Measurements from ENCODE around the gene MAP4K1. TPM values are rescaled to one million over a fixed set of nuclear protein-coding genes. Genes with fewer than 3 reads are reported as not detected.

Gene MAP4K1
- total RNA-seq, 2 experiments from 2014 or later = 173 to 185 TPM

- no peaks in the 10 kb centered on the region for H3K9me3 Mint-ChIP-seq
Observed at GRCh38 chr19:38538386-38538785, 79.4 kb downstream of the MAP4K1 start.

More at GRCh38 chr19:38538386-38538785, 79.4 kb downstream of the MAP4K1 start:
- TF ChIP-seq, protein P1, sequence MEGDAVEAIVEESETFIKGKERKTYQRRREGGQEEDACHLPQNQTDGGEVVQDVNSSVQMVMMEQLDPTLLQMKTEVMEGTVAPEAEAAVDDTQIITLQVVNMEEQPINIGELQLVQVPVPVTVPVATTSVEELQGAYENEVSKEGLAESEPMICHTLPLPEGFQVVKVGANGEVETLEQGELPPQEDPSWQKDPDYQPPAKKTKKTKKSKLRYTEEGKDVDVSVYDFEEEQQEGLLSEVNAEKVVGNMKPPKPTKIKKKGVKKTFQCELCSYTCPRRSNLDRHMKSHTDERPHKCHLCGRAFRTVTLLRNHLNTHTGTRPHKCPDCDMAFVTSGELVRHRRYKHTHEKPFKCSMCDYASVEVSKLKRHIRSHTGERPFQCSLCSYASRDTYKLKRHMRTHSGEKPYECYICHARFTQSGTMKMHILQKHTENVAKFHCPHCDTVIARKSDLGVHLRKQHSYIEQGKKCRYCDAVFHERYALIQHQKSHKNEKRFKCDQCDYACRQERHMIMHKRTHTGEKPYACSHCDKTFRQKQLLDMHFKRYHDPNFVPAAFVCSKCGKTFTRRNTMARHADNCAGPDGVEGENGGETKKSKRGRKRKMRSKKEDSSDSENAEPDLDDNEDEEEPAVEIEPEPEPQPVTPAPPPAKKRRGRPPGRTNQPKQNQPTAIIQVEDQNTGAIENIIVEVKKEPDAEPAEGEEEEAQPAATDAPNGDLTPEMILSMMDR (IDR thresholded peaks at IDR 0.05) = no peak
- H3K9me3 ChIP-seq (ENCODE audit: control insufficient read depth in 1 of 2, insufficient read depth in 1 of 2, low read length in 2 of 2) = peaks cover 7 to 10% of the 10 kb centered on the region in 2 experiments
- no peak for ATAC-seq (ENCODE audit: poor library complexity)
- Mint-ChIP-seq H3K4me1 (ENCODE audit: low read depth) (peaks cover 48% of the 10 kb centered on the region), H3K27me3 (no peaks in the 10 kb centered on the region), H3K36me3 (ENCODE audit: low read depth) (no peaks in the 10 kb centered on the region), H3K4me3 (peak overlapping the region; percentile 46), H3K27ac (peak overlapping the region; percentile 74)
- H3K27ac ChIP-seq (ENCODE audit: low read depth in 1 of 2, low read length in 2 of 2) = peak overlapping the region in 1 of 2 donors; percentile 11
- DNase-seq = peak in 1 of 14 experiments; percentile 12
- H3K27me3 ChIP-seq (ENCODE audit: control insufficient read depth in 1 of 2, insufficient read depth in 2 of 2, low read length in 2 of 2) = no peaks in the 10 kb centered on the region
- H3K4me1 ChIP-seq (ENCODE audit: insufficient read depth, low read length) = peaks cover 40% of the 10 kb centered on the region
- intact Hi-C loops (cut with DNase I, micrococcal nuclease) = loop anchor here in 1 of 2 experiments (5.0 kb wide), 1 partner anchor 79 kb away; the partner anchor contains the start of genes EIF3K and MAP4K1
- no peaks in the 10 kb centered on the region for H3K36me3 ChIP-seq (ENCODE audit: insufficient read depth, low read length)
- CTCF ChIA-PET = interaction anchor here (1.5 kb wide), 1 partner anchor 98 kb away, joined by 5 read pairs; no protein-coding TSS in a partner anchor
- H3K4me3 ChIP-seq (ENCODE audit: low read length) = no peak overlapping the region
- POLR2A ChIA-PET = interaction anchor here (0.6 to 1.7 kb wide), 11 partner anchors 15 to 164 kb away, joined by 3 to 22 read pairs (median 3); partner anchors contain the start of genes ACTN4, EIF3K, FAM98C and MAP4K1

Other genes starting within 250 kb of the MAP4K1 start
- gene PSMD8, start 243.4 kb downstream of the MAP4K1 start, total RNA-seq = 10 to 100 TPM; 61.2 to 64.4 TPM
- under 1 TPM; 0.17 to 0.19 TPM for gene GGN, start 229.9 kb downstream of the MAP4K1 start, total RNA-seq
- gene SPRED3, start 229.3 kb downstream of the MAP4K1 start, total RNA-seq = 1 to 10 TPM; 1.6 to 1.7 TPM
- gene FAM98C, start 214.9 kb downstream of the MAP4K1 start, total RNA-seq = 10 to 100 TPM; 33.2 to 36.1 TPM
- gene RASGRP4, start 191.7 kb downstream of the MAP4K1 start, total RNA-seq = under 1 TPM; 0.30 to 0.45 TPM
- gene RYR1, start 184.3 kb downstream of the MAP4K1 start, total RNA-seq = 1 to 10 TPM in 1 of 2 experiments, under 1 TPM in 1; 0.20 to 1.2 TPM
- 100 to 1,000 TPM; 309 to 322 TPM for gene EIF3K, start 1.2 kb upstream of the MAP4K1 start, total RNA-seq
- gene ACTN4, start 29.7 kb upstream of the MAP4K1 start, total RNA-seq = 10 to 100 TPM; 70.3 to 84.0 TPM
- 1 to 10 TPM; 1.6 to 2.0 TPM for gene CAPN12, start 126.5 kb upstream of the MAP4K1 start, total RNA-seq
- not detected for gene LGALS7, start 155.6 kb upstream of the MAP4K1 start, total RNA-seq
- not detected for gene LGALS7B, start 171.2 kb upstream of the MAP4K1 start, total RNA-seq
- 1 to 10 TPM; 2.3 to 3.1 TPM for gene LGALS4, start 195.0 kb upstream of the MAP4K1 start, total RNA-seq
- 10 to 100 TPM; 32.6 to 35.3 TPM for gene ECH1, start 213.8 kb upstream of the MAP4K1 start, total RNA-seq
- gene HNRNPL, start 232.0 kb upstream of the MAP4K1 start, total RNA-seq = 100 to 1,000 TPM; 535 to 565 TPM

Data from CD4-positive, alpha-beta T cell (primary cell).